Neural crest cell (in vitro differentiated cells): ENCODE measurements around the gene PSIP1. TPM values are rescaled to one million over a fixed set of nuclear protein-coding genes. Genes with fewer than 3 reads are reported as not detected.
"Not testable (repeated sequence)": the region's sequence is repeated elsewhere in the genome, so short reads cannot be mapped to it uniquely, and the experiment has no call there.

ENCODE experiments used
- DNase-seq: peaks from one replicate; pipeline ENCODE4 v3.0.0; 2021; ENCODE audit warnings: low read depth, mixed read lengths, low spot score
- H3K27ac Mint-ChIP-seq: one replicate; pipeline ENCODE4 v1.8.0; 2021; ENCODE audit warnings: mild to moderate bottlenecking, mixed read lengths; ENCODE audit not compliant: unreplicated experiment
- H3K27me3 Mint-ChIP-seq: 2 replicates; pipeline ENCODE4 v1.8.0; 2021; ENCODE audit warnings: low read depth, mild to moderate bottlenecking, mixed read lengths
- H3K36me3 Mint-ChIP-seq: 2 replicates; pipeline ENCODE4 v1.8.0; 2021; ENCODE audit warnings: low read depth, mild to moderate bottlenecking, mixed read lengths
- H3K4me1 Mint-ChIP-seq: 2 replicates; pipeline ENCODE4 v1.8.0; 2021; ENCODE audit warnings: mixed read lengths
- H3K4me3 Mint-ChIP-seq: one replicate; pipeline ENCODE4 v1.8.0; 2021; ENCODE audit warnings: mild to moderate bottlenecking, mixed read lengths
- H3K9me3 Mint-ChIP-seq: 2 replicates; pipeline ENCODE4 v1.8.0; 2021; ENCODE audit warnings: mixed read lengths
- CTCF ChIP-seq: fragments of 200-600 bp; sonication (generic); conservative IDR thresholded peaks from 2 replicates; pipeline ENCODE4 v1.5.0; 2021; ENCODE audit warnings: antibody characterized with exemption, mild to moderate bottlenecking
- total RNA-seq: library from RNA; stranded (reverse); gene quantifications from 2 replicates; pipeline ENCODE4 v1.2.1, GENCODE V29; 2021

PSIP1 gene
- total RNA-seq, 1 donor from 2014 or later: 154 TPM

GRCh38 chr9:15430920-15431844, 79.6 kb downstream of the PSIP1 start:
- Mint-ChIP-seq H3K4me1 (peaks cover 19% of the 10 kb centered on the region), H3K4me3 (no peak overlapping the region), H3K9me3 (no peaks in the 10 kb centered on the region), H3K27me3 (no peaks in the 10 kb centered on the region), H3K36me3 (peaks cover 24% of the 10 kb centered on the region), H3K27ac (no peak overlapping the region)
- no peak for TF ChIP-seq CTCF
- DNase-seq: no peak

- H3K4me1 Mint-ChIP-seq: peaks cover 44% of the 10 kb centered on the region
- not testable (repeated sequence) for H3K4me3 Mint-ChIP-seq, DNase-seq, H3K27me3 Mint-ChIP-seq, H3K9me3 Mint-ChIP-seq, H3K27ac Mint-ChIP-seq
- H3K36me3 Mint-ChIP-seq: peaks cover 20% of the 10 kb centered on the region
Observed at GRCh38 chr9:15427702-15428101, 83.1 kb downstream of the PSIP1 start.

- Mint-ChIP-seq H3K27ac (peak overlapping the region; percentile 51), H3K4me3 (peak overlapping the region; percentile 81), H3K4me1 (peaks cover 48% of the 10 kb centered on the region), H3K36me3 (peaks cover 20% of the 10 kb centered on the region), H3K27me3 (no peaks in the 10 kb centered on the region), H3K9me3 (no peaks in the 10 kb centered on the region)
- TF ChIP-seq CTCF: no peak
- DNase-seq: no peak
Observed at GRCh38 chr9:15426019-15426418, 84.8 kb downstream of the PSIP1 start.

- peak overlapping the region; percentile 99 for H3K4me3 Mint-ChIP-seq
- DNase-seq: no peak
- H3K4me1 Mint-ChIP-seq: peaks cover 36% of the 10 kb centered on the region
- H3K27ac Mint-ChIP-seq: peak overlapping the region; percentile 96
- TF ChIP-seq CTCF: no peak
- H3K36me3 Mint-ChIP-seq: peaks cover 15% of the 10 kb centered on the region
- H3K9me3 Mint-ChIP-seq: no peaks in the 10 kb centered on the region
- no peaks in the 10 kb centered on the region for H3K27me3 Mint-ChIP-seq
Observed at GRCh38 chr9:15423231-15423985, 87.4 kb downstream of the PSIP1 start.

GRCh38 chr9:15422372-15423230, 88.2 kb downstream of the PSIP1 start, which contains the start of gene SNAPC3:
TSS of gene SNAPC3 (plus strand) at chr9:15422876. CDS start at chr9:15422880, 4 bp downstream.
- Mint-ChIP-seq H3K9me3 (no peaks in the 10 kb centered on the region), H3K36me3 (peaks cover 15% of the 10 kb centered on the region), H3K4me1 (peaks cover 36% of the 10 kb centered on the region), H3K4me3 (peak within 1 kb of the TSS; percentile 99), H3K27me3 (no peaks in the 10 kb centered on the region), H3K27ac (peak within 1 kb of the TSS; percentile 99)
- no peak for TF ChIP-seq CTCF
- peak; percentile 88 for DNase-seq
